Measurements from ENCODE around the gene THAP2. TPM values are rescaled to one million over a fixed set of nuclear protein-coding genes. Genes with fewer than 3 reads are reported as not detected.

THAP2 gene
- polyA plus RNA-seq, 2 of the 4 experiments (the other 2 are of a cell fraction), result 3.6 to 8.5 TPM

GRCh38 chr12:71621938-71622337 is 42.2 kb upstream of the THAP2 start:
- CTCF ChIA-PET, result interaction anchor here (0.7 to 1.8 kb wide), 4 partner anchors 15 to 206 kb away, joined by 3 to 5 read pairs (median 4); no protein-coding TSS in a partner anchor
- POLR2A ChIA-PET, result no interaction called here
- DNase-seq (ENCODE audit: low read depth in 1 of 2, low spot score in 1 of 2) (no peak), FAIRE-seq (no peak), ATAC-seq (no peak)
- TF ChIP-seq TFCP2L1 (CRISPR knock-in tag; IDR thresholded peaks at IDR 0.05) (no peak), HEYL (CRISPR knock-in tag; IDR thresholded peaks at IDR 0.05) (no peak), HDAC2 (IDR thresholded peaks at IDR 0.05) (no peak), E2F6 (IDR thresholded peaks at IDR 0.05; ENCODE audit: borderline replicate concordance, low read depth) (no peak), MYC (IDR thresholded peaks at IDR 0.05; ENCODE audit: borderline replicate concordance, low read length) (no peak), RAD21 (conservative IDR thresholded peaks at IDR 0.05 in 1 of 2, IDR thresholded peaks at IDR 0.05 in 1 of 2) (no peak), ATOH8 (CRISPR knock-in tag; IDR thresholded peaks at IDR 0.05; ENCODE audit: low read depth) (no peak)
- WGBS (ENCODE audit: missing lambda C conversion rate), result 100% methylated on average over 1 of the region's 1 CpG
- H3K27ac ChIP-seq, result no peak overlapping the region
- no peak overlapping the region for H3K4me3 ChIP-seq
- no peaks in the 10 kb centered on the region for H3K4me1 ChIP-seq
- H3K9me3 ChIP-seq, result no peaks in the 10 kb centered on the region
- H3K4me2 ChIP-seq, result no peak overlapping the region

GRCh38 chr12:71625476-71625875 is 38.6 kb upstream of the THAP2 start:
- no peak overlapping the region for H3K4me3 ChIP-seq
- WGBS (ENCODE audit: missing lambda C conversion rate), result 90% methylated on average over 2 of the region's 2 CpGs
- DNase-seq (ENCODE audit: low read depth in 1 of 2, low spot score in 1 of 2), result no peak
- no peaks in the 10 kb centered on the region for H3K4me1 ChIP-seq
- no peak for TF ChIP-seq POLR2AphosphoS2 (conservative IDR thresholded peaks at IDR 0.05; ENCODE audit: low read length)
- no peak for TF ChIP-seq SREBF2 (IDR thresholded peaks at IDR 0.05)
- no peak for TF ChIP-seq REST (IDR thresholded peaks at IDR 0.05)
- no peak for TF ChIP-seq HOXB13 (CRISPR knock-in tag; IDR thresholded peaks at IDR 0.05; ENCODE audit: low read depth)
- ChIA-PET CTCF (interaction anchor here (0.6 to 1.8 kb wide), 3 partner anchors 11 to 1749 kb away, joined by 3 to 9 read pairs (median 4); no protein-coding TSS in a partner anchor), POLR2A (no interaction called here)
- H3K27ac ChIP-seq, result no peak overlapping the region
- ATAC-seq, result no peak
- no peak for FAIRE-seq
- H3K9me3 ChIP-seq, result no peaks in the 10 kb centered on the region
- H3K4me2 ChIP-seq, result no peak overlapping the region

- Histone ChIP-seq H3K27ac (no peak overlapping the region), H3K4me2 (no peak overlapping the region), H3K9me3 (no peaks in the 10 kb centered on the region), H3K4me3 (no peak overlapping the region), H3K4me1 (no peaks in the 10 kb centered on the region)
- no peak for ATAC-seq
- ChIA-PET CTCF (interaction anchor here (0.6 to 1.8 kb wide), 3 partner anchors 10 to 1749 kb away, joined by 3 to 9 read pairs (median 4); no protein-coding TSS in a partner anchor), POLR2A (no interaction called here)
- 96% methylated on average over 5 of the region's 5 CpGs for WGBS (ENCODE audit: missing lambda C conversion rate)
- no peak for FAIRE-seq
- TF ChIP-seq KDM5A (IDR thresholded peaks at IDR 0.05) (no peak), NFE2L2 (conservative IDR thresholded peaks at IDR 0.05; ENCODE audit: low read length) (no peak)
- no peak for DNase-seq (ENCODE audit: low read depth in 1 of 2, low spot score in 1 of 2)
Observed at GRCh38 chr12:71626098-71626497, 38.0 kb upstream of the THAP2 start.

GRCh38 chr12:71626768-71627167 is 37.3 kb upstream of the THAP2 start:
- H3K4me2 ChIP-seq, result no peak overlapping the region
- ChIA-PET CTCF (interaction anchor here (0.5 to 1.8 kb wide), 3 partner anchors 10 to 120 kb away, joined by 3 to 9 read pairs (median 4); no protein-coding TSS in a partner anchor), POLR2A (no interaction called here)
- DNase-seq (ENCODE audit: low read depth in 1 of 2, low spot score in 1 of 2) (no peak), ATAC-seq (no peak), FAIRE-seq (no peak)
- no peak overlapping the region for H3K4me3 ChIP-seq
- H3K4me1 ChIP-seq, result no peaks in the 10 kb centered on the region
- H3K9me3 ChIP-seq, result no peaks in the 10 kb centered on the region
- 49% methylated on average over 3 of the region's 3 CpGs for whole genome bisulfite sequencing (ENCODE audit: missing lambda C conversion rate)
- H3K27ac ChIP-seq, result no peak overlapping the region
- TF ChIP-seq HEYL (CRISPR knock-in tag; IDR thresholded peaks at IDR 0.05) (no peak), HDAC2 (IDR thresholded peaks at IDR 0.05) (no peak), USF2 (IDR thresholded peaks at IDR 0.05) (no peak), HOXA7 (CRISPR knock-in tag; IDR thresholded peaks at IDR 0.05) (no peak), BHLHE40 (IDR thresholded peaks at IDR 0.05; ENCODE audit: low read depth, low read length) (no peak), HMGXB4 (CRISPR knock-in tag; IDR thresholded peaks at IDR 0.05; ENCODE audit: borderline replicate concordance) (no peak), CHD2 (IDR thresholded peaks at IDR 0.05; ENCODE audit: low read length, partially characterized antibody) (no peak)
